ENCODE results near the gene UCP3. TPM values are rescaled to one million over a fixed set of nuclear protein-coding genes. Genes with fewer than 3 reads are reported as not detected.
A peak's percentile ranks its signal among the peaks of the same experiment; 100 is the strongest.

Gene UCP3
- total RNA-seq, 1 donor from 2014 or later: 1.8 TPM

DNA sequence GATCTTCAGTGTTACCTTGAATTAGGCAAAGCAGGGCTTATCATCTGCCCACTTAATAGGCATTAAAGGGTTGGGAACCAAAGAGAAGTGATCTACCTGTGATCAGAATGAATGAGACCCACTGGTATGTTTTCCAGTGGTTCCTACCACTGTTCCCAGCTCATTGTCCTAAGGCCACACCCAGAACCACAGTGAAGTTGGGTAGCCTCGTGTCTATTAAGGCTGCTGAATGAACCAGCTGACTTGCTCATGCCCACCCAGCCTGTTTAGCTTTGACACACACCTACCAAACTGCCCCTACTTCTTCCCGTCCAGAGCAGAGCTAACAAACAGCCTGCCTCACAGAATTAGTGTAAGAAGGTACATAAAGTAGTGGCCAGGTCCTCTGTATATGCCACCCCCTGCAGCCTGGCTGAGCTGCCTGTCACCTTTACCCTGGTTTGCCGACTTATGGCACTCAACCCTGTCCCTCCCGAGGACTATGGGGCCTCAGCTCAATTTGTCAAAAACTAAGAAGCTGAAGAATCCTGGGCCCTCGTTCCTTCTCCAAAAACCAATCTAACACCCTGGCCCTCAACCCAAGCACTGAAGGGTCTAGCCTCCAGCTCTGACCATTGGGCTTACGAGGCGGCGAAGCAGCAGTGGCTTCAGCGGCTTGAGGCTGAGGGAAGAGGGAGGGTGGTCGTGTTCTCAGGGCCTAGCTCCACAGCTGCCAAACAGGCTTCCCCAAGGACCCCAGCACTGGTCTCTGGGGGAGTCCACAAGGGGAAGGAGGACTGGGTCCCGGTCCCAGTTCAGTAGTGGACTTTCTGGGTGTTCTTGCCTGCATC, 36.0 kb downstream of the UCP3 start:
- Mint-ChIP-seq H3K27ac (ENCODE audit: unreplicated experiment) (peak overlapping the region; percentile 18), H3K4me1 (ENCODE audit: unreplicated experiment) (peaks cover 23% of the 10 kb centered on the region), H3K27me3 (ENCODE audit: unreplicated experiment) (no peaks in the 10 kb centered on the region), H3K9me3 (ENCODE audit: unreplicated experiment) (no peaks in the 10 kb centered on the region), H3K4me3 (ENCODE audit: unreplicated experiment) (no peak overlapping the region), H3K36me3 (ENCODE audit: unreplicated experiment) (peaks cover 16% of the 10 kb centered on the region)
- TF ChIP-seq, protein P1, sequence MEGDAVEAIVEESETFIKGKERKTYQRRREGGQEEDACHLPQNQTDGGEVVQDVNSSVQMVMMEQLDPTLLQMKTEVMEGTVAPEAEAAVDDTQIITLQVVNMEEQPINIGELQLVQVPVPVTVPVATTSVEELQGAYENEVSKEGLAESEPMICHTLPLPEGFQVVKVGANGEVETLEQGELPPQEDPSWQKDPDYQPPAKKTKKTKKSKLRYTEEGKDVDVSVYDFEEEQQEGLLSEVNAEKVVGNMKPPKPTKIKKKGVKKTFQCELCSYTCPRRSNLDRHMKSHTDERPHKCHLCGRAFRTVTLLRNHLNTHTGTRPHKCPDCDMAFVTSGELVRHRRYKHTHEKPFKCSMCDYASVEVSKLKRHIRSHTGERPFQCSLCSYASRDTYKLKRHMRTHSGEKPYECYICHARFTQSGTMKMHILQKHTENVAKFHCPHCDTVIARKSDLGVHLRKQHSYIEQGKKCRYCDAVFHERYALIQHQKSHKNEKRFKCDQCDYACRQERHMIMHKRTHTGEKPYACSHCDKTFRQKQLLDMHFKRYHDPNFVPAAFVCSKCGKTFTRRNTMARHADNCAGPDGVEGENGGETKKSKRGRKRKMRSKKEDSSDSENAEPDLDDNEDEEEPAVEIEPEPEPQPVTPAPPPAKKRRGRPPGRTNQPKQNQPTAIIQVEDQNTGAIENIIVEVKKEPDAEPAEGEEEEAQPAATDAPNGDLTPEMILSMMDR (IDR thresholded peaks at IDR 0.05): no peak
- DNase-seq (ENCODE audit: extremely low spot score, unreplicated experiment): no peak

DNA sequence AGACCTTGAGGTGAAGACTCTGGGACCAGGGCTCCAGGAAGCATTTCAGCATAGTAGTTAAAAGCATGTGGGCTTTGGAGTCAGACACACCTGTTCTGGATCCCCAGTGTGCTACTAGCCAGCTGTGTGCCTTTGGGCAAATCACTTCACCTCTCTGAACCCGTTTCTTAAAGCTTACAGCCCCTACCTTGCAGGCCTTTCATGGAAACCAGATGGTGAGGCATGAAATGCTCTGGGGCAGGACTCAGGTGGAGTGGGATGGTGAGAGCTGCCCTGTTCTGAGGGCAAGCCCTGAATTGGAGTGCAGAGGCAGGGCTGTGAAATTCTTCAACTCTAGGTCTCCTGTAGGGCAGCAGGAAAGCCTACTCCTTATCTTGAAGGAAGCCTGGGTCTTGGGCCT, 36.7 kb downstream of the UCP3 start:
- H3K36me3 Mint-ChIP-seq (ENCODE audit: unreplicated experiment): peaks cover 12% of the 10 kb centered on the region
- peaks cover 23% of the 10 kb centered on the region for H3K4me1 Mint-ChIP-seq (ENCODE audit: unreplicated experiment)
- TF ChIP-seq, protein P1 (IDR thresholded peaks at IDR 0.05): no peak
- no peak overlapping the region for H3K27ac Mint-ChIP-seq (ENCODE audit: unreplicated experiment)
- DNase-seq (ENCODE audit: extremely low spot score, unreplicated experiment): no peak
- H3K9me3 Mint-ChIP-seq (ENCODE audit: unreplicated experiment): no peaks in the 10 kb centered on the region
- no peaks in the 10 kb centered on the region for H3K27me3 Mint-ChIP-seq (ENCODE audit: unreplicated experiment)
- no peak overlapping the region for H3K4me3 Mint-ChIP-seq (ENCODE audit: unreplicated experiment)

DNA sequence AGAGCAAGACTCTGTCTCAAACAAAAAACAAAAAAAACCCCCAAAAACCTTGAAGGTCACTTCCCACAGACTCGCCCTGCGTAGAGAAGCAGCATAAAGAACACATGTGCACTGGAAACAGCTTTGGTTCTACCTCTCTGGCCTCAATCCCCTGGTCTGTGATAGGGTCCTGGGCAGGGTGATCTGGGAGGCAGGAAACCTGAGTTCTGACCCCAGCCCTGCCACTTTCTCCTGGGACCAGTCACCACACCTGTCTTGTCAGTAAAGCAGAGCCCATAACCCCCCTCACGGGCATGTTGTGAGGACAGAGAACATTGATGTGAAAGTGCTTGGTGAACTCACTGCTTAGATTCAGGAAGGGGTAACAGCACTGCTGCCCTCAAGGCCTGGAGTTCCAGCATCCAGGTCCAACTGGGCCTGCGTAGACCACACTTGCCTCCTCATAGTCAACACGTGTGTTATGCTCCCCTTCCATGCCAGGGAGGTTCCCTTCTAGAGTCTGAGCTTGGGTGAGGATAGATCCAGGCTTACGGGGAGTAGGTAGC, 37.6 kb downstream of the UCP3 start:
- peaks cover 23% of the 10 kb centered on the region for H3K4me1 Mint-ChIP-seq (ENCODE audit: unreplicated experiment)
- TF ChIP-seq, protein P1 (IDR thresholded peaks at IDR 0.05): no peak
- DNase-seq (ENCODE audit: extremely low spot score, unreplicated experiment): no peak

DNA sequence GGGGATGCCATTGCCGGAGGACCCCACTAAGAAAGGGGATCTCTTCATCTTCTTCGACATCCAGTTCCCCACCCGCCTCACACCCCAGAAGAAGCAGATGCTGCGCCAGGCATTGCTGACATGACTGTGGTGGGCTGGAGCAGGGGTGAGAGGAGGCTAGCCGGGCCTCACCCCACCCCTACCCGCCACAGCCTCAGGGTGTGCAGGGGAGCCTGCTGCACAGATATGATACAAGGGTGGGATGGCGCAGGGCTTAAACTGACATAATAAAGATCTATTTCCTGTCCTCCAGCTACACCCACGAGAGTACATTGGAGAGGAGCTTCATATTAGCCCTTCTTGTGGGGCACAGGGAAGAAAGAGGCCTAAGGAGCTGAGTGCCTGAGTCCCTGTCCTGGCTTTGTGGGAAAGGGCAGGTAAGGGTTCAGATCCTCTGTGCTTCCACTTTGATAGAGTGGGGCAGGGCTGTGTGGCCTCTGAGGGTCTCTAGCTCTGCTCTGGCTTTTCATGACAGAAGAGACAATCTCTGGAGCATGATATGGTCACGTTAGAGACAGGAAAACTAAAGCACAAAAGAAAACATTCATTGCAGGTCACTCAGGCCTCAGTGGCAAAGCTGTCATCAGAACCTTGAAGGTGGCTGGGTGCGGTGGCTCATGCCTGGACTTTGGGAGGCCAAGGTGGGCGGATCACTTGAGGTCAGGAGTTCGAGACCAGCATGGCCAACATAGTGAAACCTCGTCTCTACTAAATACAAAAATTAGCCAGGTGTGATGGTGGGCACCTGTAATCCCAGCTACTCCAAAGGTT, 38.7 kb downstream of the UCP3 start:
- peaks cover 21% of the 10 kb centered on the region for H3K4me1 Mint-ChIP-seq (ENCODE audit: unreplicated experiment)
- peaks cover 7% of the 10 kb centered on the region for H3K36me3 Mint-ChIP-seq (ENCODE audit: unreplicated experiment)
- DNase-seq (ENCODE audit: extremely low spot score, unreplicated experiment): no peak
- H3K27me3 Mint-ChIP-seq (ENCODE audit: unreplicated experiment): no peaks in the 10 kb centered on the region
- no peaks in the 10 kb centered on the region for H3K9me3 Mint-ChIP-seq (ENCODE audit: unreplicated experiment)
- TF ChIP-seq, protein P1 (IDR thresholded peaks at IDR 0.05): no peak
- no peak overlapping the region for H3K4me3 Mint-ChIP-seq (ENCODE audit: unreplicated experiment)
- no peak overlapping the region for H3K27ac Mint-ChIP-seq (ENCODE audit: unreplicated experiment)

More for the DNA sequence above, 37.6 kb downstream of the UCP3 start:
- H3K27ac Mint-ChIP-seq (ENCODE audit: unreplicated experiment): no peak overlapping the region
- H3K4me3 Mint-ChIP-seq (ENCODE audit: unreplicated experiment): no peak overlapping the region
- no peaks in the 10 kb centered on the region for H3K9me3 Mint-ChIP-seq (ENCODE audit: unreplicated experiment)
- H3K36me3 Mint-ChIP-seq (ENCODE audit: unreplicated experiment): peaks cover 10% of the 10 kb centered on the region
- no peaks in the 10 kb centered on the region for H3K27me3 Mint-ChIP-seq (ENCODE audit: unreplicated experiment)

- H3K36me3 Mint-ChIP-seq (ENCODE audit: unreplicated experiment): no peaks in the 10 kb centered on the region
- TF ChIP-seq, protein P1 (IDR thresholded peaks at IDR 0.05): no peak
- DNase-seq (ENCODE audit: extremely low spot score, unreplicated experiment): no peak
- H3K9me3 Mint-ChIP-seq (ENCODE audit: unreplicated experiment): no peaks in the 10 kb centered on the region
- no peak overlapping the region for H3K27ac Mint-ChIP-seq (ENCODE audit: unreplicated experiment)
- peaks cover 22% of the 10 kb centered on the region for H3K4me1 Mint-ChIP-seq (ENCODE audit: unreplicated experiment)
- H3K4me3 Mint-ChIP-seq (ENCODE audit: unreplicated experiment): no peak overlapping the region
- H3K27me3 Mint-ChIP-seq (ENCODE audit: unreplicated experiment): no peaks in the 10 kb centered on the region
These were observed 39.8 kb downstream of the UCP3 start for GRCh38 chr11:73969091-73969490.

Measured in osteocyte (in vitro differentiated cells).